ENCODE results near the gene FCN1.

- TF ChIP-seq, protein P1, sequence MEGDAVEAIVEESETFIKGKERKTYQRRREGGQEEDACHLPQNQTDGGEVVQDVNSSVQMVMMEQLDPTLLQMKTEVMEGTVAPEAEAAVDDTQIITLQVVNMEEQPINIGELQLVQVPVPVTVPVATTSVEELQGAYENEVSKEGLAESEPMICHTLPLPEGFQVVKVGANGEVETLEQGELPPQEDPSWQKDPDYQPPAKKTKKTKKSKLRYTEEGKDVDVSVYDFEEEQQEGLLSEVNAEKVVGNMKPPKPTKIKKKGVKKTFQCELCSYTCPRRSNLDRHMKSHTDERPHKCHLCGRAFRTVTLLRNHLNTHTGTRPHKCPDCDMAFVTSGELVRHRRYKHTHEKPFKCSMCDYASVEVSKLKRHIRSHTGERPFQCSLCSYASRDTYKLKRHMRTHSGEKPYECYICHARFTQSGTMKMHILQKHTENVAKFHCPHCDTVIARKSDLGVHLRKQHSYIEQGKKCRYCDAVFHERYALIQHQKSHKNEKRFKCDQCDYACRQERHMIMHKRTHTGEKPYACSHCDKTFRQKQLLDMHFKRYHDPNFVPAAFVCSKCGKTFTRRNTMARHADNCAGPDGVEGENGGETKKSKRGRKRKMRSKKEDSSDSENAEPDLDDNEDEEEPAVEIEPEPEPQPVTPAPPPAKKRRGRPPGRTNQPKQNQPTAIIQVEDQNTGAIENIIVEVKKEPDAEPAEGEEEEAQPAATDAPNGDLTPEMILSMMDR (IDR thresholded peaks at IDR 0.05): no peak
- TF ChIP-seq ZFX (IDR thresholded peaks at IDR 0.05; ENCODE audit: borderline replicate concordance): no peak
Observed at GRCh38 chr9:134877541-134877940, 40.2 kb downstream of the FCN1 start.
